NCI-H748 (cell line): ENCODE measurements around the gene TMUB1.

Experiments
- DNase-seq: peaks from one replicate; lab custom pipeline; 2025; ENCODE audit not compliant: unreplicated experiment; lab: John Stamatoyannopoulos, UW

The TMUB1 gene

GRCh38 chr7:151121380-151122170 is 38.3 kb upstream of the TMUB1 start:
- DNase-seq, result no peak

- no peak for DNase-seq
Observed at GRCh38 chr7:151120896-151121295, 37.6 kb upstream of the TMUB1 start.

GRCh38 chr7:151119902-151120301 is 36.6 kb upstream of the TMUB1 start:
- DNase-seq, result no peak

GRCh38 chr7:151119055-151119415 is 35.7 kb upstream of the TMUB1 start:
- DNase-seq, result no peak

GRCh38 chr7:151118108-151119054 is 35.1 kb upstream of the TMUB1 start:
- DNase-seq, result no peak

- DNase-seq, result no peak
Observed at GRCh38 chr7:151117565-151117964, 34.3 kb upstream of the TMUB1 start.

GRCh38 chr7:151116603-151117440 is 33.5 kb upstream of the TMUB1 start:
- no peak for DNase-seq

- DNase-seq, result no peak
Observed at GRCh38 chr7:151115836-151116418, 32.6 kb upstream of the TMUB1 start.

GRCh38 chr7:151115121-151115835 is 32.0 kb upstream of the TMUB1 start:
- no peak for DNase-seq

GRCh38 chr7:151114151-151115090 is 31.1 kb upstream of the TMUB1 start:
- no peak for DNase-seq

GRCh38 chr7:151113344-151114150 is 30.3 kb upstream of the TMUB1 start:
- DNase-seq, result no peak

GRCh38 chr7:151110941-151111645 is 27.8 kb upstream of the TMUB1 start:
- peak; percentile 60 for DNase-seq

GRCh38 chr7:151110236-151110940 is 27.1 kb upstream of the TMUB1 start:
- no peak for DNase-seq

GRCh38 chr7:151109094-151110048 is 26.1 kb upstream of the TMUB1 start:
- DNase-seq, result no peak

- no peak for DNase-seq
Observed at GRCh38 chr7:151107882-151108281, 24.6 kb upstream of the TMUB1 start.
